ENCODE results near the gene CYB5R3. TPM values are rescaled to one million over a fixed set of nuclear protein-coding genes. Genes with fewer than 3 reads are reported as not detected.

Gene CYB5R3
- total RNA-seq, 1 donor from 2014 or later: 99.0 TPM

DNA sequence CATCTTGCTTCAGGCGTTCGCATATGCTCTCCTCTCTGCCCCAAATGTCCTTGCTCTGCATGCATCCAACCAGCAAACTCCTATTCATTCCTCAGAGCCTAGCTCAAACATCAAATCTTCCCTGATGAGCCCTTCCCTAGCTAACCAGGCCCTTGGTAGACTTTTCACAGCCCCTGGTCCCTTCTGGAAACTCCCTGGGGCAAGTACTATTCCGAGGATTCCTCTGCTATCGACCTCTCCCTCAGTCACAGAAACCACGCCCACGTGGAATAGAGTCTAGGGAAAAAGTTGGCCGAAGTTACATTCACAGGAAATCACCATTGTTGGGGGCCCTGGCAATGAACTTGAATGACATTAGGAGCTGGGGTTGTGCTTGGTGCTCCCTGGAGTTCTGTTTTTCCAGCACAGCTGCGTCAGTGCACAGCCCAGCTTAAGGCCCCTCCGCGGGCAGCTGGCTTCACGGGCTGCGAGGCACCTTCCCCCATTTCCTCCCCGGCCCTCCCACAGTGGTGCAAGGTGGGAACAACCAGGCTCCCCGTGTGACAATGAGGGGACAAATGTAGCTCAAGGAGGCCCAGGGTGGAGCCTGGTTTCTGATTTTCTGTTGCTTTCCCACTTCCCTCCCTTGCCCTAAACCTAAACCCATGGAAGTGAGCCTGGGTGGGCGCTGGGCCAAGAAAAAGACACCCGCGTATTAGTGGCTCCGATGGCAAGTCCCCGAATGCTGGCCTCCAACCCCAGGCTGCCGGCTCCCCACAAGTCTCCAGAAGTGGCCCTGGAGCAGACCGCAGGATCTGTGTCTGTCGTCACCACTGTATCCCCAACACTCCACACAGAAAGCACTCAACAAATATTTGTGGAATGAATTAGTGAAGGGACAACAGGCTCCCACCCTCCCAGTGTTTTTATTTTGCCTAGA lies 4.5 kb downstream of the CYB5R3 start:
- TF ChIP-seq CTCF (IDR thresholded peaks at IDR 0.05; ENCODE audit: unreplicated experiment): no peak
- Mint-ChIP-seq H3K4me3 (peak overlapping the region; percentile 46), H3K4me1 (peaks cover 34% of the 10 kb centered on the region), H3K9me3 (no peaks in the 10 kb centered on the region), H3K36me3 (no peaks in the 10 kb centered on the region), H3K27ac (peak overlapping the region; percentile 96), H3K27me3 (ENCODE audit: low read depth) (no peaks in the 10 kb centered on the region)
- no peak for DNase-seq (ENCODE audit: low spot score in 2 of 2, unreplicated experiment in 2 of 2)

DNA sequence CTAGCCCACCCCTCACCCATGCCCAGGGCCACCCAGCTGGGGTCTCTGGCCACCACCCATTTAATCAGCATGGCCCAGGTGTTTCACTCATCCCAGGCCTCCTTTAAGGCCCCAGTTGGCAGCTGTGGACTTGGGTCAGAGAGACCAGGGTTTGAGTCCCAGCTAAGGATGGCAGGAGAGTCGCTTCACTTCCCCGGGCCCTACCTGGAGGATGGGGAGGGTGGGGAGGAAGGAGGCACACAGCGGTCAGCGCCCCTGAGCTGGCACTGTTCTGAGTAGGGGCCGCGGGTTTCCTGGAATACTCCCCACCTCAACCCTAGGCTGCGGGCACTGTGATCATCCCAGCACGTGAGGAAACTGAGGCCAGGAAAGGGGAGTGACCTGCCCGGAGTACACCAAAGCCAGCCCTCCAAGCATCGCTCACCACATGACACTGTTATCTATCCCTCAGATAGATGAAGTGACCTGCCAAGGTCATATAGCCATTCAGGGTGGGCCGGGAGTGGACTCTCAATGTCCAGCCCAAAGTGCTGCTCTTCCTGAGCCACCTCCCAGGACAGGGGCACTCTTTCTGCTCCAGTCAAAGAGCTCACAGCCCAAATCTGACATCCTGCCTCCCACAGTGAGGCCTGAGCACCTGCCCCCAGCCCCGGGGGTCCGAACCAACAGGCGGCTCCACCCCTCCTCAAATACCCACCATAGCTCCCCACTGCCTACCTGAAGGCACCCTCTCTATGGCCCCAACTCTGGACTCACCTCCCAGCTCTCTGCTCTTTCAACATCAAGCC lies 5.4 kb downstream of the CYB5R3 start:
- H3K36me3 Mint-ChIP-seq: no peaks in the 10 kb centered on the region
- no peaks in the 10 kb centered on the region for H3K9me3 Mint-ChIP-seq
- H3K27ac Mint-ChIP-seq: peak overlapping the region; percentile 96
- DNase-seq (ENCODE audit: low spot score in 2 of 2, unreplicated experiment in 2 of 2): no peak
- H3K4me3 Mint-ChIP-seq: no peak overlapping the region
- H3K27me3 Mint-ChIP-seq (ENCODE audit: low read depth): no peaks in the 10 kb centered on the region
- H3K4me1 Mint-ChIP-seq: peaks cover 34% of the 10 kb centered on the region
- TF ChIP-seq CTCF (IDR thresholded peaks at IDR 0.05; ENCODE audit: unreplicated experiment): no peak

GRCh38 chr22:42642806-42643633 lies 6.2 kb downstream of the CYB5R3 start:
- H3K36me3 Mint-ChIP-seq: no peaks in the 10 kb centered on the region
- no peak overlapping the region for H3K4me3 Mint-ChIP-seq
- DNase-seq (ENCODE audit: low spot score in 2 of 2, unreplicated experiment in 2 of 2): no peak
- no peaks in the 10 kb centered on the region for H3K27me3 Mint-ChIP-seq (ENCODE audit: low read depth)
- peak overlapping the region; percentile 26 for H3K27ac Mint-ChIP-seq
- no peaks in the 10 kb centered on the region for H3K9me3 Mint-ChIP-seq
- H3K4me1 Mint-ChIP-seq: peaks cover 32% of the 10 kb centered on the region
- no peak for TF ChIP-seq CTCF (IDR thresholded peaks at IDR 0.05; ENCODE audit: unreplicated experiment)

DNA sequence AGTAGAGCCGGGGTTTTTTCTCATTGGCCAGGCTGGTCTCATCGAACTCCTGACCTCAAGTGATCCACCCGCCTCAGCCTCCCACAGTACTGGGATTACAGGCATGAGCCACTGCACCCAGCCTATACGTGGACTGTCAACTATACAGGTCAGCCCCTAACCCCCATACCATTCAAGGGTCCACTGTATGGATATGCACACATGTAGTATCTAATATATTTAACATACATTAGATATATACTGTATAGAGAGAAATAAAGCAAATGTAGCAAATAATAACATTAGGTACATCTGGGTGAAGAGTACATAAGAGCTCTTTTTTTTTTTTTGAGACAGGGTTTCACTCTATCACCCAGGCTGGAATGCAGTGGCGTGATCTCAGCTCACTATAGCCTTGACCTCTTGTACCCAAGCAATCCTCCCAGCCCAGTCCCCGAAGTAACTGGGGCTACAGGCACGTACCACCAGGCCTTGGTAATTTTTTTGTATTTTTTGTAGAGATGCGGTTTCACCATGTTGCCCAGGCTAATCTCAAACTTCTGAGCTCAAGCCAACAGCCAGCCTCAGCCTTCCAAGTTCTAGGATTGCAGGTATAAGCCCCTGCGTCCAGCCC lies 7.3 kb downstream of the CYB5R3 start:
- no peak overlapping the region for H3K27ac Mint-ChIP-seq
- DNase-seq (ENCODE audit: low spot score in 2 of 2, unreplicated experiment in 2 of 2): no peak
- peaks cover 7% of the 10 kb centered on the region for H3K36me3 Mint-ChIP-seq
- H3K9me3 Mint-ChIP-seq: no peaks in the 10 kb centered on the region
- H3K27me3 Mint-ChIP-seq (ENCODE audit: low read depth): no peaks in the 10 kb centered on the region
- TF ChIP-seq CTCF (IDR thresholded peaks at IDR 0.05; ENCODE audit: unreplicated experiment): no peak
- H3K4me1 Mint-ChIP-seq: peaks cover 24% of the 10 kb centered on the region
- H3K4me3 Mint-ChIP-seq: no peak overlapping the region
